GM12891 (cell line): ENCODE data around the gene CHCHD4.

Experiments used
- DNase-seq: peaks from one replicate; pipeline ENCODE4 v3.0.0; 2011; ENCODE audit warnings: low spot score; ENCODE audit not compliant: insufficient read length
- FAIRE-seq: peaks from 2 replicates; lab custom pipeline; 2011; peaks lifted over from hg19 to GRCh38; lab: Jason Lieb, UNC
- PAX5 ChIP-seq: IDR thresholded peaks from 2 replicates; pipeline ENCODE4 v1.6.1; 2011; ENCODE audit warnings: low read length, moderate library complexity, mild to moderate bottlenecking; ENCODE audit not compliant: insufficient read depth, severe bottlenecking
- POLR2A ChIP-seq: IDR thresholded peaks from 2 replicates; pipeline ENCODE4 v1.6.1; 2011; ENCODE audit warnings: low read depth, low read length, control low read depth
- POLR2AphosphoS5 ChIP-seq: IDR thresholded peaks from 2 replicates; pipeline ENCODE4 v1.6.1; 2011; ENCODE audit warnings: low read depth, low read length, control low read depth
- POU2F2 ChIP-seq: IDR thresholded peaks from 2 replicates; pipeline ENCODE4 v1.6.1; 2011; ENCODE audit warnings: low read depth, mild to moderate bottlenecking, control low read depth, low read length, moderate library complexity
- SPI1 ChIP-seq: IDR thresholded peaks from 2 replicates; pipeline ENCODE4 v1.6.1; 2011; ENCODE audit warnings: low read depth, low read length, control low read depth
- TAF1 ChIP-seq: IDR thresholded peaks from 2 replicates; pipeline ENCODE4 v1.6.1; 2011; ENCODE audit warnings: low read depth, low read length, control low read depth

The CHCHD4 gene

DNA sequence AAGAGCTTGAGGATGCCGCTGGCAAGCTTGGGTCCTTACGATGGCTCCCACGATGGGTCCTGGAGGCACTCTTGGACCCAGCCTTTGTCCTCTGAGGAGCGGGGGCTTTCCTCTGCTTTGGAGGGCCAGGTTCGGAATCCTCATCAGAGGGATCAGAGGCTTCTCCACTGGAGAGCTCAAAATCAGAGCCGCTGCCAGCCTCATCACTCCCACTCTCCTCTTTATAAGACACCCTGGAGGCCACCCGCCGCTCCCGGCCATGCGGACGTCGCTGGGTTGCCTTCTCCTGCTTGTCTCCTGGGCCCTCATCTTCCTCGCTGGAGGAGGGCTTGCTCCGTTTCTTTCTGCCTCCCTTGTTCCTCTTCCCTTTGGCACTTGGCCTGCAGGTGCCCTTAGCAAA, 33.7 kb upstream of the CHCHD4 start:
- no peak for TF ChIP-seq PAX5
- TF ChIP-seq POLR2A = no peak
- TF ChIP-seq TAF1 = no peak
- TF ChIP-seq POU2F2 = no peak
- no peak for TF ChIP-seq POLR2AphosphoS5
- no peak for TF ChIP-seq SPI1
- DNase-seq = no peak
- no peak for FAIRE-seq

DNA sequence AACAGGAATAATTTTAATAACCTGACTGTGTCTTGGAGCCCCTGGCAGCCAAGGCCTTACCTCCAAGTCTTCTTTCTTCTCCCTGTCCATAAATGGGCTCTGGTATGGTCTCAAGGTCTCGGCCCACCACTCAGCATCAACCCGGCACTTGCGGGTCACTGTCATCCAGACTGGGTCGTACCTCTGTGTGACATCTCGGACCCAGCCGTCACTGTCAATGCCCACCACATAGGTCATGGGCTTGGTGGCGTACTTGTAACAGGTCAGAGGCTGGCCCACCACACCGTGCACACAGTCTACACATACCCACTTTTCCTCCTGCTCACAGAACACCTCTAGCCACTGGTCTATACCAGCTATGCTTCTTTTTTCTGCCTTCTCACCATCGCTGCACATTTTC, 33.3 kb upstream of the CHCHD4 start:
- FAIRE-seq = no peak
- no peak for DNase-seq
- TF ChIP-seq SPI1 = no peak
- no peak for TF ChIP-seq POLR2A
- no peak for TF ChIP-seq TAF1

DNA sequence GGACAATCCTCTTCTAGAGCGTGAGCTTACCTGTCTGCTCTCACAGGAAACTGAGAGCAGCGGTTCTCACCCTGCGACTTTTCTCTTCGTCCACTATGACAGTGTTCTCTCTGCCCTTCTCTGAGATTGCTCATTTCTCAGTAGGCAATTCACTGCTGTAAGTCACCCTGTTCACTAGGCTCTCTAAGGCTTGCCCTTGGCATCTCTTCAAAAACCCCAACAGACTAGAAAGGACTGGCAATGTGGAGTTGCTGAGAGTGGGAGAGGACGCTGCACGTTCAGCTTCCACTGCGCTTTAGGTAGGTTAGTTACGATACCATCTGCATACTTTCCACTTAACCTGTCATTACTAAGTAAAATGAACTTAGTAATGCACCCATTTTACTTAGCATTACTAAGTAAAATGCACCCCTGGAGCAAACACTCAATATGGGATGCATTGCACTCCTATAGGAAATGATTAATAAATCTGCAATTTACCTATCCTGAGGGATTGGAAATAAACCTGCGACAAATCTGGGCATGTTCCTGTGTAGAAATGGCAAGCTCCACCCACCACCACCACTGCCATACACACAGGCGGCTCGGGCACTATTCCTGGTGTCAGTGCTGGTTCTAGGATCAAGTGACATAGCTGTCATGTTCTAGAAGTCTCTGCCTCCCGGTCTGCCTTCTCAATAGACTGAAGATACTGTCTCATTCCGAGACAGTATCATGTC, 32.3 kb upstream of the CHCHD4 start:
- TF ChIP-seq POU2F2 (no peak), POLR2AphosphoS5 (no peak), TAF1 (no peak), SPI1 (no peak), POLR2A (no peak), PAX5 (no peak)
- DNase-seq (no peak), FAIRE-seq (no peak)

DNA sequence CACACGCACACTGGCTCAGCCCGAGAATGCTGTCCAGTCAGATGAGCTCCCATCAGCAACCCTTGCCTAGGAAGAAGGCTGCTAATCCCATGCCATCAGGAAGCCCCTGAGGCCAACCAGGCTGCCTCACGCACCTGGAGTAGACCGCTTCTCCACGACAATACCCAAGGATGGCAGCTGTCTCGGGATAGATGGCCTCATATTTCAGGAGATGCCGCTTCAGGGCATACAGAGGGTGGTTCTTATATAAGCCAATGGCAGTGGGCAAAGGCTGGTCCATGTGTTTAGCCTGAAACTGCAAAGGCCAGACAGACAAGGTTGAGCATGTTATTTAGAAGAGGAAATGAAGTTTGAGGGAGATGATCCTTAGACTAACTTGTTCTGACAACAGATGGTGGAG, 31.5 kb upstream of the CHCHD4 start:
- no peak for TF ChIP-seq PAX5
- no peak for TF ChIP-seq TAF1
- TF ChIP-seq SPI1 = no peak
- no peak for TF ChIP-seq POU2F2
- TF ChIP-seq POLR2AphosphoS5 = no peak
- no peak for TF ChIP-seq POLR2A
- FAIRE-seq (no peak), DNase-seq (no peak)

DNA sequence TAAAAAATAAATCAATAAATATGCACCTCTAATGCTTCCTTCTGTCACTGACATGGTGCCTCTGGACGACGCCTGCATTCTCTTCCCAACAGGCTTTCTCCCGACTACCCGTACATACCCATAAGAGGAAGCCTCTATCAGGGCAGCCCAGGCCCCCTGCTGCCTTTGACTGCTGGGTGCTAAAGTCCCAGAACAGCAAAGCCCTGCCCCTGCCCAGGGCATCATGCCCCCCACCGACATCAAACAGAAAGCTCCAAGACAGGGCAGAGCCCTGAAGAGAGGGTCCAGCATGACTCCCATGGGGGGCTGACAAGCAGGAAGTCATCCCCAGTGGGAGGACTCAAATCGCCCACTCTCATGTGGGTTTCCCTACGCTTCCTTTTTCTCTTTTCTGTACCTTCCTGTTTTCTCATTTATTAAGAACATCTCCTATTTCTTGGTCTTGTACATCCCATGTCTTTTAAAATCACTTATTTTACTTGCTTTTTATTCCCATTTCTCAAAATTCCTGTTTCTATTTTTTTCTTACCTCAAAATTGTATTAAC, 30.3 kb upstream of the CHCHD4 start:
- no peak for FAIRE-seq
- no peak for DNase-seq
- no peak for TF ChIP-seq POU2F2
- TF ChIP-seq TAF1 = no peak
- TF ChIP-seq SPI1 = no peak
- no peak for TF ChIP-seq POLR2A
- no peak for TF ChIP-seq POLR2AphosphoS5
- no peak for TF ChIP-seq PAX5

DNA sequence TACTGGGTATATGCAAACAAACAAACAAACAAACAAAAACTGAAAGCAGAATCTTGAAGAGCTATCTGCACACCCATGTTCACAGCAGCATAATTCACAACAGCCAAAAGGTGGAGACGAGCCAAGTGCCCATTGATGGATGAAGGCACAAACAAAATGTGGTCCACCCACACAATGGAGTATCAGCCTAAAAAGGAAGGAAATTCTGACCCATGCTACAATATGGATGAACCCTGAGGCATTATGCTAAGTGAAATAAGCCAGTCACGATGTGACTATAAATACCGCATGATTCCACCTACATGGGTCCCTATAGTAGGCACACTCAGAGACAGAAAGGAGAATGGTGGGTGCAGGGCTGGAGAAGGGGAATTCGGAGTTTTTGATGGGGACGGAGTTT, 29.6 kb upstream of the CHCHD4 start:
- TF ChIP-seq POLR2AphosphoS5 (no peak), SPI1 (no peak), TAF1 (no peak), POU2F2 (no peak), PAX5 (no peak), POLR2A (no peak)
- DNase-seq = no peak
- no peak for FAIRE-seq

DNA sequence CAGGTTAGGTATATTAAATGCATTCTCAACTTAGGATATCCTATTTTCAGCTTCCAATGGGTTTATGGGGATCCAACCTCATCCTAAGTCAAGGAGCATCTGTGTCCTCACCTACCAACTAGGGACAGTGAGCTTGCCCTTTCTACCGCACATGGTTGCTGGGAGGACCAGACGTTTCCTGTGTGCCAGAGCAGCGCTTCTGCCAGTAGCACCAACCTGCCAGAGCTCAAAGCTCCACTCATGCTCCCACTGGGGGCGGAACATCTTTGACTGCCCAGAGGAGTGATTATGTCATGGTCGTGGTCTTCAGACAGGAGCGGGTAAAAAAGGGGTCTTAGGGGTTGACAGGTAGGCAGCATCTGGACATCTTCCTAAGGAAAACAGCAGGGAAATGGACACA, 29.0 kb upstream of the CHCHD4 start:
- FAIRE-seq = no peak
- no peak for TF ChIP-seq POLR2AphosphoS5
- DNase-seq = no peak

DNA sequence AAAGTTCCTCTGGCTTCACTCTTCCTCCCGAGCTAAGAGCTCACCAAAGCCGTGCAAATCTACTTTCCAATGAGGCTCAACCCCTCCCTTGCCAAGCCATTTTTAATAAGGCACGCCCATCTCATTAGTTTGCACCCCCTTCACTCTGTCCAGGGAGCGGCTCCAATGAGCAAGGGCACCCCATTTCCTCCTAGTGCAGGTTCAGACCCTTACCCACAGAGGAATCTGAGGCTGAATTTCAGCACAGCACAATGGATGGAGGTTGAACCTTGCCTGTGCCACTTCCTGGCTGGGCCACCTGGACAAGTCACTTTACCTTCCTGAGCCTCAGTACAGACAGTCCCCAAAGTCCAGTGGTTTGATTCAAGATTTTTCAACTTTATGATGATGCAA, 28.3 kb upstream of the CHCHD4 start:
- TF ChIP-seq POLR2AphosphoS5 = no peak
- TF ChIP-seq POU2F2 = no peak
- no peak for TF ChIP-seq PAX5
- TF ChIP-seq TAF1 = no peak
- no peak for TF ChIP-seq POLR2A
- TF ChIP-seq SPI1 = no peak
- FAIRE-seq (no peak), DNase-seq (no peak)

DNA sequence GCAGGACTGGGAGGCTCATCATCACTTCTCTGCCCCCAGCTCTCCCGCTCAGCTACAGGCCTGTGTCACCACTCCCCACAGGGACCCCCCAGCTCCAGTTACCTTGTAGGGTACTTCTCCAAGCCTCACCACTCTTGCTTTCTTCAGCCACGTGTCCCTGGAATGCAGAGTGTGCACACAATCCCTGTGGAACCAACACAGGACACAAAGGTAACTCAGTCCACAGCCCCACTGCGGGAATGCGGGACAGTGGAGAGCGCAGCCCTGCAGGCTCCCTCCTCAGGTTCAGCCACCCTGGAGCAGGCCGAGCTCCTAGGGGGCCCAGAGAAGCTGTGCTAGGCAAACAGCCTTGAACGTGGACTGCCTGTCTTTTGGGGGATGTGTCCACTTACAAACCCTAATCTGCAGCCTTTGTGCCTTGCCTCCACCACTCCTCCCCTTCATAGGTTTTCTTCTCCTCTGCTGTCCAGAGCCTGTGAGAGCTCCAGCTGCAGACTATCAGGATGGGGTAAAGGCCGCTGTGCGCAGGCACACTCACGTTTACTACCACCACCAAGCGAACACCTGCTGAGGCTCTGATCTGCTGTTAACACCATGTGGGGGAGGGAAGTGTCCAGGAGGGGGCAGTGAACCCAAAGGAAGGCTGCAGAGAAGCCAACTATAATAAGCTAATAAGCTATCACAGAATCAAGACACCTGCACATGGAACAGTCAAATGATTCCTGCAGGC, 27.7 kb upstream of the CHCHD4 start:
- DNase-seq = no peak
- no peak for FAIRE-seq
- TF ChIP-seq POLR2AphosphoS5 (no peak), TAF1 (no peak), POU2F2 (no peak), PAX5 (no peak), POLR2A (no peak), SPI1 (no peak)

DNA sequence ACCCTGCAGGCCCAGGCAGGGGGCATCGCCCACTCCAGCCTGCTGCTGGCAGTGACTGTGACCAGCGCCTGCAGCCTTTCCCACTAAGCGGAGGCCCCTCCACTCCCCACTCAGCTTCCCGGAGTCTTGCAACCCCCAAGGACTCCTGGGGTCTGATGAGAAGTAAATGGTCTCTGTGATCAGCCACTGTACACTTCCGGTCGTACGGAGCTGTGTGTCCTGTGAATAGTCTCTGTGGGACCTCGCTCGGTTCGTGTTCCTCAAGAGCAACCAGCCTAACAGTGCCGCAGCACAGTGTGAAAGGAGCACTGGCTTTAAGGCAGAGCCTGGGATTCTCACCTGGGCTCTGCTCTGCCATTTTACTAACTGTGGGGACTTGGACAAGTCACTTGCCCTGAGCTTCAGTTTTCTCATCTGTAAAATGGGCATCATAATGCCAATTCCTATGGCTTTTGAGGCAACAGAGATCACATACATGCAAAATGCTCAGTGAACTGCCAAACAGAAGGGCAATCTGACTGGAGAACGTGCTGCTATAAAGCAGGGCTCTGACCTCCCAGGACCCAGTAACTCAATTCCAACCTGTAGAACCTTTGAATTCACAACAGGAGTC, 26.9 kb upstream of the CHCHD4 start:
- DNase-seq (no peak), FAIRE-seq (no peak)
- TF ChIP-seq POU2F2 (no peak), TAF1 (no peak), POLR2A (0 out of 2 replicates have a peak, but pooled peaks have one; percentile 25), PAX5 (no peak)
